Activated CD8-positive, alpha-beta memory T cell treated with anti-CD3 and anti-CD28 coated beads for 24 hours (primary cell): ENCODE measurements around the gene AMH.

Source experiments
- DNase-seq: peaks from one replicate; pipeline ENCODE4 v3.0.0-alpha.2; 2020

The AMH gene

GRCh38 chr19:2236314-2237050 lies 12.6 kb upstream of the AMH start, which contains the start of the genes PLEKHJ1 and SF3A2:
TSS of gene PLEKHJ1 (minus strand) at chr19:2236329. CDS start at chr19:2236248, 81 bp downstream.
TSS of gene SF3A2 (plus strand) at chr19:2236824. CDS start at chr19:2243419, 6,595 bp downstream.
- DNase-seq: peak; percentile 100

DNA sequence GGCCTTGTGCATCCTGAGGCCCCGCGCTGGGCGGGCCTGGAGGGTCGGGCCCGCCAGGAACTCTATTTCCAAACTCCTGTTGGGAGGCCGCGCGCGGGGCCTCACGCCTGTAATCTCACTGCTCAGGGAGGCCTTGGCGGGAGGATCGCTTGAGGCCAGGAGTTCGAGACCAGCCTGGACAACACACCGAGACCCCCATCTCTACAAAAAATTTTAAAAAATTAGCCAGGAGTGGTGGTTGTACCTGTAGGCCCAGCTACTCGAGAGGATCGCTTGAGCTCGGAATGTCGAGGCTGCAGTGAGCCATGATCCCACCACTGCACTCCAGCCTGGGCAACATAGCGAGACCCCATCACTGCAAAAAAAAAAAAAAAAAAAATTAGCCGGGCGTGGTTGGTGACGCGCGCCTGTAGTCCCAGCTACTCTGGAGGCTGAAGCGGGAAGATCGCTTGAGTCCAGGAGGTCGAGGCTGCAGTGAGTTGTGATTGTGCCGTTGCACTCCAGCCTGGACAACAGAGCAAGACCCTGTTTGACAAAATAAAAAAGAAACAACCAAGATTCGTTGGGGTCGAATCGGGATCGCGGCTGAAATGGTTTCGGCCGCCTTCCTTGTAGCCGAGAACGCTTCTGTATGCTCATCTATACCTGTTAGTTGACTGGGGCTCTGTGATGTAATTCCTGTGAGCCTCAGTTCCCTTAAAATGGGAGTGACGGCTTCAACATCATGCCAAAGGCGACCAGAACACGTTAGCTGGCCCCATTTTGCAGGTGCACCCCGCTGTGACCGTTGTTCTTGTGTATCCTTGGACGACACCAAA lies 11.9 kb upstream of the AMH start:
- DNase-seq: no peak

- no peak for DNase-seq
Observed at GRCh38 chr19:2237869-2238153, 11.3 kb upstream of the AMH start.

GRCh38 chr19:2239173-2239572 lies 9.9 kb upstream of the AMH start:
- DNase-seq: no peak

GRCh38 chr19:2239771-2240770 lies 9.1 kb upstream of the AMH start:
- no peak for DNase-seq

DNA sequence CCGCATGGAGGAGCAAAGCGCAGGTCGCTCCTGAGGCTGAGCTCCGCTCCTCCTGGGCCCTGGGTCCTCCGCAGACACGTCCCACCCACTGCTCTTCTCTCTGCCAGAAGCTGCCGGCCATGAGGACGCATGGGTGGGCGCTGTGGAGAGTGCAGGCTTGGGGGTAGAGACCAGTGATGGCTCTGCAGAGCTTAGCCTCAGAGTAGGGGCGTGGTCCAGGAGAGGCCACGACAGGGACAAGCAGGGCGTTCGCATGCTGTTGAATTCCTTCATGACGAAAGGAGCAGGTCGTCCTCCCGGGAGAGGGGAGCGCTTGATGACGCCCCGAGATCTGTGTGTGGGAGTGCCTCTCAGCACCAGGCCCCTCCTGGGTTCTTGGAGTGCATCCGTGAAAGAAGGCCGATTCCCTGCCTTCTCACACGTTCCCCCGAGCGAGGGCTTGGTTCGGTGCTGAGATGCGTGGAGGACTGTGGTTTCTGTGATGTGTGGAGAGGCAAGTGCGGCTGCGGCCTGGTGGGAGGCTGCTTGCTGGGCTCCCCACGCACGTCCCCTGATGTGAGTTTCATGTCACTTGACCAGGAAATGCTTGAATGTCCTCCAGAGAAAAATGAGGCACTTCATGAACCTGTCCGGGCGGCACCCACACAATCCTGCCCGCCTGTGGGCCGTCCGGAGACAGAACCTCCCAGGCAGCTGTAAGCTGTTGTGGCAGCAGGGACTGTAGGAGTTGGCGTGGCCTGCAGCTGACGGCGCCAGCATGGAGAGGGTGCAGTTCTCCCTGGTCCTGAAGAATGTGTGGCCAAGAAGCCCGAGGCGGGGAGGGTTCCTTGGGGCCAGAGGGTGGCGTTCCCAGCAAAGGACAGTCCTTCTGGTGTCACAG lies 8.0 kb upstream of the AMH start:
- DNase-seq: no peak

DNA sequence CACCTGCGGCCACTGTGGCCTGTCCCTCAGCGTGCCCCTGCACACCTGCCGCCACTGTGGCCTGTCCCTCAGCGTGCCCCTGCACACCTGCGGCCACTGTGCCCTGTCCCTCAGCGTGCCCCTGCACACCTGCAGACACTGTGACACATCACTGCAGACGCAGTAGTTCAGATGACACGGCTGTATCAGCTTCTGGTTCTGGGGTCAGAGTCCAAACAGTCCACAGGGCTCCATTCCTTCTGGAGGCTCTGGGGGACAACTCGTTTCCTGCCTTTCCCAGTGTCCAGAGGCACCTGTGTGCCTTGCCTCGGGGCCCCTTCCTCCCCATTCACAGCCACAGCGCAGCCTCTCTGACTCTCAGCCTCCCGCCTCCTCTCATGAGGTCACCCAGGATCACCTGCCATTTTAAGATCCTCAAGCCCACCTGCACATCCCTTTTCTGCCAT lies 7.0 kb upstream of the AMH start:
- DNase-seq: no peak

DNA sequence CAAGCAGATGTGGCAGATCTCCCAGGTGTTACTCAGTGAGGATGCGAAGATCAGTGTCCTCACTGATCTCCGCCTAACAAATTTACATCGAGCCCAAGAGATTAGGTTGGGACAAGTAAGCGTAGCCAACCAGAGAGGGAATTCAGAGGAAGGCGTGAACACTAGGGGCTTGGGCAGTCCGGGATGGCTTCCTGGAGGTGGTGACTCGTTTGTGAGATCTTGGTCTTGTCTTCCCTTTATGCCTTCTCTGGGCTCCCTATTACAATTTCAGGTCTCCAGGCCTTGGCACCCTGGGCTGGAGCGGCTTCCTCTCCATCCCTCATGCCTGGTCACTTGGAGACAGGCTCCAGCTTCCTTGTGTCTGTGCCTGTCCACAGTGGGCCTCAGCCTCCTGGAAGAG lies 6.3 kb upstream of the AMH start:
- no peak for DNase-seq

- no peak for DNase-seq
Observed at GRCh38 chr19:2243274-2244124, 5.6 kb upstream of the AMH start.

DNA sequence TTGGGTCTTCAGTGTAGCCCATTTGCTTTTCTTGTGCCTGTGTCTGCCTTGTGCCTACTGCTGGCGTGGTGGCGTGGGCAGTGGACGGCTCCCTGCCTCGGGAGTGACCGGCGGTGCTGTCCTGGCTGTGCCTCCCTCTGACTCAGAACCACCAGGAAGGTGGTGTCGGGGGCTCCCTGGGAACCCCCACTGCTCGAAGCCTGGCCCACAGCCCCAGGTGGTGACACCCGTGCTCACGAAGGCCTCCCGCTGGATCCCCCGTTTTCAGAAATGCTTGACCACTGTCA lies 5.1 kb upstream of the AMH start:
- DNase-seq: no peak

GRCh38 chr19:2244486-2244885 lies 4.6 kb upstream of the AMH start:
- DNase-seq: no peak

- no peak for DNase-seq
Observed at GRCh38 chr19:2245273-2245672, 3.9 kb upstream of the AMH start.

- DNase-seq: no peak
Observed at GRCh38 chr19:2246014-2246620, 3.0 kb upstream of the AMH start.

- no peak for DNase-seq
Observed at GRCh38 chr19:2246801-2247361, 2.2 kb upstream of the AMH start.

- no peak for DNase-seq
Observed at GRCh38 chr19:2247433-2248101, 1.6 kb upstream of the AMH start.

DNA sequence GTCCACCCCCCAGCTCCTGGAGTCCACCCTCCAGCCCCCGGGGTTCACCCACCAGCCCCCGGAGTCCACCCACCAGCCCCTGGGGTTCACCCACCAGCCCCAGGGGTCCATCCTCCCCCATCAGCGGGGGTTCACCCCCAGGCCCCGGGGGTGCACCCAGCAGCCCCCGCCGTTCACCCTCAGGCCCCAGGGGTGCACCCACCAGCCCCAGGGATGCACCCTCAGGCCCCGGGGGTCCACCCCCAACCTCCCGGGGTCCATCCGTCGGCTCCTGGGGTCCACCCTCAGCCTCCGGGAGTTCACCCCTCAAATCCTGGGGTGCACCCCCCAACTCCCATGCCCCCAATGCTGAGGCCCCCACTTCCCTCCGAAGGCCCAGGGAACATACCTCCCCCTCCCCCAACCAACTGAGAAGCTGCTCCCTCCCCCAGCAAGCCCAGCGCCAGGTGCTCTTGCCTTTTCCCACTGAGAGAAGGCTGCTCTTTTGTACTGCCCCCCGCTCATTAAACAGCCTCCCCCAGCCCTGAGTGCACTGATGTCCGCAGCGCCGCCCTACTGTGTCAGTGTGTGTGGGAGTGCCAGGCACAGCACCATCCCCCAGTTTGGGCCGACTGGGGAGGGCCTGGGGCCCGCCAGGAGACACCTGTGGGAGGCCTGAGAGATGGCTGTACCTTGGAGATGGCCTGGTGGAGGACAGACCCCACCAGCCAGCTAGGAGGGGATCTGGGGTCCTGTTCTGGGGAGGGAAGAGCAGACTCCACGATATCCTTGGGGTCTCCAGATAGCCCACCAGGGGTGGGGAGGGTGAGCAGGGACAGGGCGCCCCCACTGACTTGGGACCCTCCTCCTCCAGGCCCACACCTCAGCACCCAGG lies 750 bp upstream of the AMH start:
- DNase-seq: no peak

- DNase-seq: no peak
Observed at GRCh38 chr19:2249880-2250765, 1.0 kb downstream of the AMH start.

GRCh38 chr19:2250766-2251105 lies 1.6 kb downstream of the AMH start:
- no peak for DNase-seq
